Measurements from ENCODE around the gene BDH1.

GRCh38 chr3:197462808-197463207 is 93.0 kb downstream of the BDH1 start:
- no peak for TF ChIP-seq CTCF (conservative IDR thresholded peaks at IDR 0.05; ENCODE audit: low read length)
- TF ChIP-seq EZH2phosphoT487 (IDR thresholded peaks at IDR 0.05; ENCODE audit: borderline replicate concordance), result no peak
